ENCODE measurements around the gene LYPD6B.

Gene LYPD6B

DNA sequence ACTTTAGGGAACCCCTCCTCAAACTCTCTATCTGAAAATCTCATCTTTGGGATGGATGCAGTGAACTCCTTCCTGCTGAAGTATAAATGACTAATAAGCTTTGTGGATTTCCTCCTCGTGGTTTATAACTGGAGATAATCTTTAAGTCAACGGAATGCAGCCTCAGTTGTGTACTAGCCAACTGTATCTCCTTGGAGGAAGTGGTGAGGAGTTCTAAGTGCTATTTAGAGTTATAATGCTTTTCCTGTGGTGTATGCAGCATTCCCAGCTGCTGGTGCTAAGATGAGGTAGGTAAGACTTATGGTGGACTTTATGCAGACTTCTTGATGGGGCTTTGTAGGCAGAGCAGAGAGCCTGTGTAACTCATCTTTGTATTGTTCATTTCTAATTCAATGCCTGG is 90.9 kb downstream of the LYPD6B start:
- DNase-seq, result no peak

DNA sequence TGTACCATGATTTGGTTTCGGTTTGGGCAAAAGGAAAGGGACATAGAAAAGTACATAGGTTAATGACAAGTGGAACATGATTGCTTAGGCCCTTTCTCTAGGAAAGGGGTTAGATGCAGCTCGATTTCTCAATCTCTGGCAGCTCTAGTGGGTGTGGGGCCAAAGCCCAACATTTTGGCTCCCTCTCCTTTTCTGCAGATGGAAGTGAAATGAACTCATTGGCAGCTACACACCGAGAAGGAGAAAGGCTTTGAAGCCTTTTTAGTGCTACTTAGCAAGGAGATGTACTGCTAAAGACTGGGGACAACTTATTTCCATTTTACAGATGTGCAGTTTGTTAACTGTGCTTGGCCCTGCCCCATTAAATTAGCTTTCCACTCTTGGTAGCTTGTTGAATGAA is 93.8 kb downstream of the LYPD6B start:
- no peak for DNase-seq

DNA sequence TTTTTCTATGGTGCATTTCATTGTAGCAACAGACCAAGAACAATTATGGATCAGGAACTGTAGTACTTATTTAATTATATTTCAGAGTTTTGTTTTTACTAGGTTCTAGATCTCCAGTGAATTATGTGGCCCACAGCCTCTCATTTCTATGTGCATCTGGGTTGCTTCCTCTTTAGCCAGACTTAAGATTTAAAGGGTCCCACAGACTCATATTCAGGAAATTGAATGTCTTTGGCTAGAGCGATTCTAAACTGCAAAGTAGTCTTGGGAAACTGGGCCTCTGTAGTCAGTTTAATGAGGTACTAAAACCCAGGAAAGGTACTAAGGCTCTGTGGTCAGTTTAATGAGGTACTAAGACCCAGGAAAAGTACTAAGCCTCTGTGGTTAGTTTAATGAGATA is 94.4 kb downstream of the LYPD6B start:
- no peak for DNase-seq

DNA sequence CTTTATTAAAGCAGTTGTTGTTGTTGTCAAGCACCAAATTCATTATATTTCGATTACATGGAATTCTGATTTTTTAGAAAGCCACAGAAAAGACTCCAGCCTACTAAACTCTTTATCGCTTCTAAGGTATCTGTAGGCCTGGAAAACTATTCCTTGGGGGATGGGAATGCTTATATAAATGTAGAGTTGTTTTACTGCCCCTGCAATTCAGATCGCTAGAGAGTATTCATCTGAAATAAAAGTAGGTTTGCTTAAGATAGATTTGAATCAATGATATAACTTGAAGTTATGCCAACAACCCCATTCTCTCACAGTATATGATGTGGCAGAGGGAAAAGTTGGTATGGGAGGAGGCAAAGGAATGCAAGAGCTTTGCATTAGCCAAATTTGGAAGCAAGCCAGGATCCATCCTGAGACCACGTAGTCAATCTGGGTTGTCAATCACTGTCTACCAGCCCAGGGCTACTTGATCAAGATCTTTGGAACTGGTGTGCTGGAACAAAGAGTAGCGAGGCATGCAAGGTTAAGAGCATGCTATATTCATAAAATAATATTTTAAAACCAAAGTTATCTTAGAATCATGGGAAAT is 95.9 kb downstream of the LYPD6B start:
- DNase-seq, result no peak

DNA sequence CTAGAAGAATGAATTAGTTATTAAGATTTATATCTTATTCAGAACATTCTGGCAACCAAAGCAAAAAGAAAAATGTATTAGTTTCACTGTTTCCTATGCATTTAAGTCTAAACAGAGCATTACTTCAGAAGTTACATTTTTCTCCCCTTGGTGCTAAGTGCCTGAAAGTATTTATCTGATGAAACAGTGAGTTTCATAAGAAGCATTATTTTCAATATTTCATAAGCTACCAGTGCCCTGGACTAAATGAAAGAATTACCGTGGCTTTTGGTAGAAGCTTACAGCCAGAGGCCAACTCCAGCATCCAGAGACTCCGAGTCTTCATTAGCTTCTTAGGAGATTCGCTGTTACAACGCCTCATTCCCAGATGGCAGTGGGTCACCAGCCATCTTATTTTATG is 97.6 kb downstream of the LYPD6B start:
- no peak for DNase-seq

DNA sequence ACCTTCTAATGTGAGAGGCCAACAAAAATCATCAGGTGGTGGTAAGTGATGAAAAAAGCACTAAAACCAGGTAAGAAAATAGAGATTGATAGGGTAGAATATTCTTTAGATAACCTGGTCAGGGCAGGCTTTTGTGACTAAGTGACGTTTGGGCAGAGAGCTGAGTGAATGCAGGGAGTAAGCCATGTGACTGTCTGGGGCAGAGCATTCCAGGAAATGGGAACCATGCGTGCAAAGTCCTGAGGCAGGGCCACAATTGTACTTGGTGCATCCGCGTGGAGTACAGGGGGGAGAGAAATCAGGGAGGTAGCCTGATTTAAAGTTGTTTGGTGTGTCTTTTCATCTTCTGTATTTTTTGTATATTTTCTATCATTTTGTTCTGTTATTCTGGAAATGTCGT is 102.5 kb downstream of the LYPD6B start:
- no peak for DNase-seq

DNA sequence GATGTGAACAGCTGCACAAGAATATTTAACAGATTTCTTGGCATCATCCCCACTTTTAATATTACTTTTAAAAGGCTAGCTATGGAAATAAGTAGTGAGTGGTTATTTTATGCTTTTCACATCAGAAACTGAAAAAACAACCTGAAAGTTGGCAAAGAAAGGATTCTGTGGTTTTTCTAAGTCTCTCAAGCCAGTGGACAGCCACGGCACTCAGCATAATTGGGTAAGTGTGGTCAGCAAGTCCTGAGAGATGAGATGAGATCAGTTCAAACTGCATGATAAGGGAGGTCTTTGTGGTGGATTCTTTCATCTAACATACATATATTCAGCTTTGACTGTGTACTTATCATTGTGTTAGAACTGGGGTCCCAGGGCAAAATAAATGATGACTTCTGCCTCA is 105.2 kb downstream of the LYPD6B start:
- DNase-seq, result no peak

DNA sequence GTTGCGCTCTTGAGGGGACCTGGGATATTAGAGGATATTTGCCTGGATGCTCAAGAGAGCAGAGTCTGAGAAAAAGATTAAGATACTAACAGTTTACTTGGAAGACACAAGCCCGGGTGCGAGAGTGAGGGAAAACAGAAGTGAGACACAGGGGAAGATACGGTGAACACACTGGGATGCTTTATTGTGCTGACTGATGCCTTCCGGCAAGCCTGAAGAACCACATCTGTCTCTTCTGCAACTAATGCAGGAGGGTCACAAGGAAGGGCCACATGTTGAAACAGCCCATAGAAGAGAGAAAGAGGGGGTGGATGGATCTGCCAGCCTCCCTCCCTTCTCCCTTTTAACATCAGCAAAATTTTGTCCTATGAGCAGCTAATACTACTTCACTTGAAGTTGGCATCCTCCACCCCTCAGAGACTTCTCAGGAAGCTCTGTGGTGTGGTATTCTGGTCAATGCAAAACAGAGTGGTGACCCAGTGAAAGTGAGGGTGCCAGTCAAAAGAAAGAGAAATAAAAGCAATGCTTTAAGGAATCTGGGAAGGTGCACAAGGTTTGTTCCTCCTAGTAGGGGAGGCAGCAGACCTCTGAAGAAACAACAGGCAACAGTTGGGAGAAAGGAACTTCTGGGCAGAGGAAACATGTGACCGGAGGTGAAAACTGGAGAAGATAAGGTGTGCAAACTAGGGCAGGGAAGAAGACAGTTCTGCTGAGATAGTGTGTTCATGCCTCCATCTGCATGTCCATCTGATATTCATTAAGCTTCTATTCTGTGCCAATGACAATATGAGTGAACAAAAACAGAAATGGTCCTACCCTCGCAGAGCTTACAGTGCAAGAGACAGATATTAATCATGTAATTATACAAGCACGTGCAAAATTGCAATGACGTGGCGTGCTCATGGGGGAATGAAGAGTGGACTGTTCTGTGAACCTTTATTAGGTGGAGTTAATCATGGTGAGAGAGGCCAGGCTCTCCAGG is 107.1 kb downstream of the LYPD6B start:
- DNase-seq, result no peak

DNA sequence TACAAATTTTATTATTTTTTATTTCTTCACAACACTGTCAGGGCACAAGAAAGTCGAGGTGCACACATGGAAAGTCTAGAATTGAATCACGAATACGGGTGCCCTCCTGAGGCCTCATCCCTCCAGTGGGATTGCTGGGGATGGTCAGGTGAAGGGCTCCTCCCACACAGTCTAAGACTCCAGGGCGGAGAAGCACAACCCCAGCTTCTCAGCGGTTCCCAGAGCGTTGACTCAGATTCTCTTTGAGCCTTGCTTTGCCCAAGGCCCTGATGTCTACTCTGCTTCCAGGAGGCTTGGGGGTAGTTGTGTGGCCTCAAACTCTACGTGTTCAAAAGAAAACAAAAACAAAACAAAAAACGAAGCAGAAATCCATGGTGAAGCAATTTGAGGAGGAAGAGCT is 108.4 kb downstream of the LYPD6B start:
- no peak for DNase-seq

DNA sequence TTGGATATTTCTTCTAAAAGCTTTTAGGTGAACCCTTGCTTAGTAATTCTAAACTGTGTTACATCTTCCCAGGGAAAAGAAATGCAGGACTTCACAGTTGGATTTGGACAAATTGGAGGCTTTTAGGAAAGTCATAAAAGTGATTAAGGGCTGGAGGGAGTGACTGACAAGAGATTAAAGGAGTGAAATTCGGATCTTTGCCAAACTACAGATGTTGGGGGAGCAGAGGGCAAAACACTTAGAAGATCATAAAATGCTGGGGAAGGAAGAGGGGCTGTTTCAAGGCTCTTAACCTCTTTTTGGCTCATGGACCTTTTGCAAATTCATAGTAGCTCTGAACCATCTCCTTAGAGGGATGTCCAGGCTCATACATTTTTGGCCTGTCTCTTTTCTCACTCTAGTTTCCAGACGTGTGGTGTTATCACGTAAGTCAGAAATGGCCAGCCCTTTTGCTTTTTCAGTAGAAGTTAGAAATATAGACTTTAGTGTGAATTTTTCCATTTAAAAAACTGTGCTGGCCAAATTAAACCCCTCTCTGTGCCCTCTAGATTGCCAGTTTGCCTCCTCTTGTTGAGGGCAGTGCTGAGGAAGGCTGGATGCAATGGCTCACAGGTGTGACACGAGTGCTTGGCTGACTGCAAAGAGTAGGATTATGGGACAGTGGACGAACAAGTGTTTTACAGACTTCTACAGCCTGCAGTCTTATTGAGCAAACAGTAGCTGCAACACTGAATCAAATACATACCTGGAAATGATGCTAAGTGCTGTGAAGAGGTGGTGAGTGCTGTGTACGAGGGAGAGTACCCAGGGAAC is 109.9 kb downstream of the LYPD6B start:
- no peak for DNase-seq

DNA sequence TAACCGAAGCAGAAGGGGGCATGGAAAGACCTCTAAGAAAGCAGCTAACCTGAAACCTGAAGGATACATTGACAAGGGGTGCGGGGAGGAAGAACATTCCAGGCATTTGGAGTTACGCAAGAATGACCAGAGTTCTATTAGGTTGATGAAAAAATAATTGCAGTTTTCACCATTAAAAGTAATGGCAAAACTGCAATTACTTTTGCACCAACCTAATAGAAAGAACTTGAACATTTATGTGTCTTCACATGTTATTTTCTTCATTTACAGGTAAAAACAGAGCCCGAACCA is 110.5 kb downstream of the LYPD6B start:
- DNase-seq, result no peak

DNA sequence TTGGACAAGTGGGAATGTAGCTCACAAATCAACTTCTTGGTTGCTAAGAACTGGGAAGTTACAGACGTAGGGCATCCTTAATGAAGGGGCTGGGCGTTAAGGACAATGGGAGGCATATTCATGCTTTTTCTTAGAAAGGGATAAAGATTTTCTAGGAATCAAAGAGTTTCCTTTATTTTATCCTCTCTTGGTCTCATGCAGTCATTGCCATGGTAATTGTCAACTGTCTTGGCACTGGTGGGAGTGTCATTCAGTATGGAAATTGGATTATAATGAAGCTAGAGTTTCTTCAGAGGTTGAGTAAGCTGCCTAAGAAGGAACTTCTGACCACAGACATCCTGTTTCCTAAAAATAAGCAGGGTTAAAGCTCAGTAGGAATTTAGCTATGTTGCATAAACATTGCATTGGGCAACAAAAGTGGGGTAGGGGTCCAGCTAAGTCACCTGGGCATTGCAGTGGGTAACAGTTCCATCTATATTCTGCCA is 114.0 kb downstream of the LYPD6B start:
- no peak for DNase-seq

DNA sequence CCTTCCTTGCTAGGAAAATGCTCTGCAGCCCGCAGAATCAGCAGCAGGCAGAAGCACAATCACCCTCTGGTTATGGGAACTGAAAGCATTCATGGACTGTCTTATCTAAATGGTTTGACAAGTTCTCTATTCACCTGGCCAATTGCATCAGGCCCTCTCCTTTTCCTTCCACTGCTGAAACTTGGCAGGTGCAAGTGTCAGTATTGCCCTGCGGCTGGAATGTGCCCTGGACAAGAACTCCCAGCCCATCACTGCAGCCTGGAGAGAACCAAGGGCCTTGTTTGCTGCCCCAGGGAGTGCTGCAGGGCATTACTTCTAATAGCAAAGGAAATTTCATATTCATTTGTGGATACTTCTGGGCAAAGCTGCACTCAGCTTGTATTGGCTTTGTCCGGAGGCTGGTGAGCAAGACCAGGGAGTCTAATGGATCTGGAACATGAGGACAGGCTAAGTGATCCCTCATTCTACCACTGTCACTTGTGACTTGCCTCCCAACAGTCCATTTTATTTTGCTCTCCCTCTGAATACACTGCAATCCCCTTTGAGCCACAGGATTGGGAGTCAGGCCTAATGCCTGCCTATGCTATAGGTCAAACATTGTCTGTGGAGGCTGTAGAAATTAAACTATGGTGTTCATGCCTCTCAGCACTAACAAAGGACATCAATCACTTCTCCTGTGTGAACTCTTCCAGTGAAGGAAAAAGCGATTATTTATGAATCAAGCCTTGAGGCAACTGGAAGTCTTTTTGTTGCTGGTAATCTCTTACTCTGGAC is 116.9 kb downstream of the LYPD6B start:
- DNase-seq, result no peak

DNA sequence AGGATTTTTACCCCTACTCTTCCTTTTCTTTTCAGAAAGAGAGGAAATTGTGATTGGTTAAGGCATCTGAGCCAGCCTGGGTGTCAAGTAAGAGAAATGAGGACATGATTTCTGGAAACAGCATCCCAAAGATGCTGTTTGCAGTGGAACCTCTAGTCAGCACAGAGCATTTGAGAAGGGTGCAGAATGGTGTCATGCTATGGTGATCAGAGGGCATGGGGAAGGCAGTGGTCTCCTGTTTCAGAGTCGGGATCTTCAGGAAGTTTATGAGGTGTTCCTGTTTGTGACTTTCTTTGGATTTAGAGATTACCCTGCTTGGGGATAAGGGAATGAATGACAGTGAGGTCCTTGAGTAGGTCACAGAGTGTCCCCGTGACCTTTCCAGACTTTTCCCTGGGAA is 117.5 kb downstream of the LYPD6B start:
- DNase-seq, result no peak

DNA sequence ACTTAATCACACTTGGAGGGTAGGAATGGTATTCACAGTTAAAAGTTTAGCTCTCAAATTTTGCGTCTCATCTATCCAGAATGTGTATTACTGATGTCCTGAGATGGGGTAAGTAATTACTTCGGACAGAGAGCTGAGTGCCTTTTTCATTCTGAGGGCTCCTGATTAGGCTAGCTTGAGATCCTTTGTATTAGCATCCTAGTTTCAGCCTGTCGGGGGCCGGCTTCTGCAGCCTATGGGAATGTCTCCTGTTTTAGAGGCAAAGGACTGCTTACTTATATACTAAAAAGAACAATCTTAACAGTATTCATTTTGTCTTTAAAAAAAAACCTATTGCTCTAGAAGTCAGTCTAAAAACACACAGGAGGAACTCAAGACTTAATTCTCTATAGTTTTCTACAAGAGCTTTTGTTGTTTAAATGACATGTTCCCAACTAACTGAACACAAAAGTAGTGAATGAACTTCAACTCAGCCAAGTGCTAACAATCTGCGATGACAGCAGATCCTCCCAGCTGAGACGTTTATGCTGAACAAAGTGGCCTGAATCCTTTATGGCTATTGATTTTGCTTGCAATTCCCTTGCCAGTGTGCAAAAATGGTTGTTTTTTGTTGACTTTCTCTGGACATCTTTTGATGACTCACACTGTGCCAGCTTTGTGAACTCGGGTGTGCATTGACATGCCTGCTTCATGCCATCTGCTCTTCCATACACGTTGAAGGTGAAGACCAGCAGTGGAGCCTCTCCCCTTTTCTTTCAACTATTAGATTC is 118.7 kb downstream of the LYPD6B start:
- no peak for DNase-seq

DNA sequence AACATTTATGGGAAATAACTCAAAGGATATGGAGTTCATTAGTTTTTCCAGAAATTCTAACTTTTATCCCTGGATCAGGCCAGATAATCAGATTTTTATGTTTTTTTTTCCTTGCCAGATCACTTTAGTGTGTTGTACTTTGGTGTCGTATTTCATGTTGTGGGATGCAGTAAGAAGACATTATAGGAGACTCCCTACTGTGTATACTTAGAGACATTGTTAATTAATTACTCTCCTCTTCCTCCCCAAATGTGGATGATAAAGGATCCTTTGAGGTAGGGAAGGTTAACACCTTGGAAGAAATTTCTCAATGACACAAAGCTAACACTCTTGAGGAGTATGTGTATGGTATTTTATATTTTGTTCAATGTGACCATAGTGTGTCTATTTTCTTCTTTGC is 120.5 kb downstream of the LYPD6B start:
- DNase-seq, result no peak

DNA sequence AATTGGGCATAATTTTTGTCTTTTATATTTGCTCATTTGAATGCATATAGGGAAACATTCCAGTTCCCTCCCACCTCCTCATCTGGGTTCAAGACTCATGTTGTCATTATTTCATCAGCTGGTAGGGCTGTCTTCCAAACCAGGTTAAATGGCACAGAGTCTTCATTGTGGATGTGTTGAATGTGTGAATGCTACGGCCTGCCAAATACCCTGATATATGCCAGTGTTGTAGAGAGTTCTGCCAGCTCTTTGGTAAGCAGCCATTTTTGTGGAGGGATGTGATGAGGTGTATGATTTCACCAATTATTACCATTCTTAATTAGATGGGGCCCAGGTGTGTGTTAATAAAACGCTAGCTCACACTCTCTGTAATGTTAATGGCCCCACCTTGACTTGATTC is 121.7 kb downstream of the LYPD6B start:
- DNase-seq, result no peak

DNA sequence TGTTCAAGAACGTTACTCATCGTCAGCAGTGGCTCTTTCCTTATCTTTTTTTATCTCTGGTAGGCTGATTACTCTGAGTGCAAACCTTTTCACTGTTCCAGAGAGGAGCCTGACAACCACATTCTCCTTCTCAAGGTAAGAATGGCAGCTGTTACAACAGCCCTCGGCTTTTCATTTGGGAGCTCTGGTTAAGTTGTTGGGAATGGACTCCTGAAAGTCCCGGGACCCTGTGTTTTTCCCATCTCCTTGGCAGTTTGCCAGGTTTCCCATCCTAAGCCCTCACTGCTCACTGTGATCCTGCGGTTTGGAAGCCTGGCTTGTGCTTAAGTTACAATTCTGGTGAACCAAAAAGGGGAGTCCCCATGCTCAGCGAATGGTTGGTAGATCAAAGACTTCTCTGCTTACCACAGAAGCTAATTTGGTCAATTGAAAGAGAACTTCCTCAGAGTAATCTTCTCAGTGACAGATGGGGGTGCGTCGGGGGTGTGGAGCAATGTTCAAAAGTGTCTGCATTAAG is 122.3 kb downstream of the LYPD6B start:
- no peak for DNase-seq

DNA sequence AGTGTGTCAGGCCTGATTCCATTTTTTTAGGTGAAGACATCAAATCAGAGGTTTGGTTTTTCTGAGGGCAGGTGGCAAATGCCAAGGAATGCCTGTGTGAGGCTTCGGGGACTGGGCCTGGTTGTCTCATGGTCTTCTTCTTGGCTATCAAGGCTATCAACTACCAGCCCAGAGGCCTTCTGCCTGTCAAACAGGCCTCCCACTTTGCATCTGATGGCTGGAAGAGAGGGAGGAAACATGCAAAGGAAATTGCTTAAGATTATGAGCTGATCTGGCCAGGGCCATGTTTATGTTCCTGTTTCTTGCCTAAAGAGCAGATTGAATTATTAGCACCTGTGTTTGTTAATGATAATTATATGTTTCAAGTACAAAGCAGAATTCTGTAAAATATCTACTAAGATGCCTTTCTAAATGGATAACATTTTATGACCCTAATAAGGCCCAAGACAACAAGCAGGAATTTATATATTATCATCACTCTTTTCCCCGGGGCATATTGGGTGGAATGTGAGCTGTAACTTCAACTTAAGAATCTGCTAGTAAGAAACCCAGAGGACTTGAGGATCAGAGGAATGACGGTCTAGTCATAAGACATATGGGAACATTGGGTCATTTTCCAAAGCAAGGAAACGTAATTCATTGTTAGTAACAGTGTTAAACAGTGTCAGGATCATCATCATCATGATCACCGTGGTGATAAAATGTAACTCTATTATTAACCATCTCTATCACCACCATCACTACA is 123.2 kb downstream of the LYPD6B start:
- DNase-seq, result no peak

DNA sequence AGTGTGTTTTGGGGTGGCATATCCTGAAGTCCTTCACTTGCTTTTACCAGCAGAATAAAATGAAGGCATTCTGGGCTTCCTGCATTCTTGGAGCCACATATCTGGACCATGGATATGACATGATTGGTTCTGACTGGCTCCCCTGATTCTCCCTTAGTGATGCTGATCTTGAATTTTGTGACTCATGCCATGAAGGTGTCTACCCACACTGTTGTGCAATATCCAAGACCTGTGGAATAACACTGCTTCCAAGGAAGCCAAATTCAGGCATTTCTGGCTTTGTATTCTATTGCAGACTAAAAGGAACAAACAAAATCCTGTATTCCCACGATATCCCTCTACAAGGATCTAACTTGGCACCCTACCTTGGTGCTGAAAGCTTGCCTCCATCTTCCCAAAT is 125.8 kb downstream of the LYPD6B start:
- DNase-seq, result no peak

DNA sequence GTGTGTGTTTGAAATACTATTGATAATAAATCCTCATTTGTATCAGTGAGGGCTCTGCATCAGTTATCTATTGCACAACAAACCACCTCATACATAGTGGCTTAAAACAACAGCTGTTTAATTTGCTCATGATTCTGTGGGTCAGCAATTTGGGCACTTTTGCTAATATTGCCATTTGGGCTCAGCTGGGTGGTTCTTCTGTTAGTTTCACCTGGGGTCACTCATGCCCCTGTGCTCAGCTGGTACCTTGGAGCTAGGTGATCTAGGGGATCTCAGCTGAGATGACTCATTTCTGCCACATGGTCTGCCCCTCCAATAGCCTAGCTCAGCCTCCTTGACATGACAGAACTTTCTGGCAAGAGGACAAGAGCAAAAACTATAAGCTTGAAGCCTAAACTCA is 126.3 kb downstream of the LYPD6B start:
- DNase-seq, result no peak
